ENCODE data around the gene WIPF1. TPM values are rescaled to one million over a fixed set of nuclear protein-coding genes. Genes with fewer than 3 reads are reported as not detected.
A peak's percentile ranks its signal among the peaks of the same experiment; 100 is the strongest.

Gene WIPF1
- total RNA-seq, 1 donor from 2014 or later, result 19.3 TPM

GRCh38 chr2:174599310-174599921, 1.8 kb upstream of the WIPF1 start:
- H3K27me3 ChIP-seq (ENCODE audit: insufficient read depth, low read length), result no peaks in the 10 kb centered on the region
- no peak overlapping the region for H3K27ac Mint-ChIP-seq (ENCODE audit: unreplicated experiment)
- no peak for DNase-seq (ENCODE audit: low read depth)
- H2AFZ ChIP-seq (ENCODE audit: low read depth, low read length), result no peak overlapping the region
- peaks cover 29% of the 10 kb centered on the region for H3K4me1 Mint-ChIP-seq (ENCODE audit: low read depth, unreplicated experiment)
- H3K4me3 Mint-ChIP-seq (ENCODE audit: unreplicated experiment), result no peak overlapping the region
- no peak overlapping the region for H3K9ac ChIP-seq (ENCODE audit: low read length)
- peaks cover 16% of the 10 kb centered on the region for H3K4me1 ChIP-seq (ENCODE audit: insufficient read depth, low read length)
- no peak overlapping the region for H3K4me3 ChIP-seq (ENCODE audit: insufficient read depth, low read depth, low read length)
- H3K4me2 ChIP-seq (ENCODE audit: low read length), result no peak overlapping the region
- H3K9me3 ChIP-seq (ENCODE audit: insufficient read depth, low read depth, low read length), result no peaks in the 10 kb centered on the region
- H3K27ac ChIP-seq (ENCODE audit: low read depth, low read length), result no peak overlapping the region
- peaks cover 1% of the 10 kb centered on the region for H3K36me3 Mint-ChIP-seq (ENCODE audit: low read depth, unreplicated experiment)
- TF ChIP-seq CTCF (IDR thresholded peaks at IDR 0.05; ENCODE audit: insufficient read depth, low read depth, low read length), result no peak
- TF ChIP-seq EZH2 (IDR thresholded peaks at IDR 0.05; ENCODE audit: insufficient read depth, low read length), result no peak
- H3K27me3 Mint-ChIP-seq (ENCODE audit: low read depth, unreplicated experiment), result no peaks in the 10 kb centered on the region
- H3K36me3 ChIP-seq (ENCODE audit: insufficient read depth, low read length), result no peaks in the 10 kb centered on the region
- no peak for FAIRE-seq
- peaks cover 2% of the 10 kb centered on the region for H3K9me3 Mint-ChIP-seq (ENCODE audit: unreplicated experiment)
- H3K79me2 ChIP-seq (ENCODE audit: insufficient read depth, low read length), result no peaks in the 10 kb centered on the region
- H4K20me1 ChIP-seq (ENCODE audit: insufficient read depth, low read length), result no peaks in the 10 kb centered on the region

- Histone ChIP-seq H2AFZ (ENCODE audit: low read depth, low read length) (no peak overlapping the region), H3K27ac (ENCODE audit: low read depth, low read length) (peak overlapping the region; percentile 75), H3K4me1 (ENCODE audit: insufficient read depth, low read length) (peaks cover 25% of the 10 kb centered on the region), H3K4me2 (ENCODE audit: low read length) (peak overlapping the region; percentile 60), H3K9me3 (ENCODE audit: insufficient read depth, low read depth, low read length) (no peaks in the 10 kb centered on the region), H3K4me3 (ENCODE audit: insufficient read depth, low read depth, low read length) (no peak overlapping the region), H3K36me3 (ENCODE audit: insufficient read depth, low read length) (no peaks in the 10 kb centered on the region), H3K27me3 (ENCODE audit: insufficient read depth, low read length) (no peaks in the 10 kb centered on the region), H4K20me1 (ENCODE audit: insufficient read depth, low read length) (no peaks in the 10 kb centered on the region), H3K79me2 (ENCODE audit: insufficient read depth, low read length) (no peaks in the 10 kb centered on the region), H3K9ac (ENCODE audit: low read length) (no peak overlapping the region)
- FAIRE-seq (no peak), DNase-seq (ENCODE audit: low read depth) (no peak)
- Mint-ChIP-seq H3K27ac (ENCODE audit: unreplicated experiment) (no peak overlapping the region), H3K9me3 (ENCODE audit: unreplicated experiment) (peaks cover 2% of the 10 kb centered on the region), H3K27me3 (ENCODE audit: low read depth, unreplicated experiment) (no peaks in the 10 kb centered on the region), H3K4me3 (ENCODE audit: unreplicated experiment) (no peak overlapping the region), H3K4me1 (ENCODE audit: low read depth, unreplicated experiment) (peaks cover 36% of the 10 kb centered on the region), H3K36me3 (ENCODE audit: low read depth, unreplicated experiment) (peaks cover 1% of the 10 kb centered on the region)
- TF ChIP-seq EZH2 (IDR thresholded peaks at IDR 0.05; ENCODE audit: insufficient read depth, low read length) (no peak), CTCF (IDR thresholded peaks at IDR 0.05; ENCODE audit: insufficient read depth, low read depth, low read length) (no peak)
Observed at GRCh38 chr2:174597009-174597344, 627 bp downstream of the WIPF1 start.

- no peaks in the 10 kb centered on the region for H3K27me3 ChIP-seq (ENCODE audit: insufficient read depth, low read length)
- H3K4me1 ChIP-seq (ENCODE audit: insufficient read depth, low read length), result peaks cover 25% of the 10 kb centered on the region
- no peaks in the 10 kb centered on the region for H3K27me3 Mint-ChIP-seq (ENCODE audit: low read depth, unreplicated experiment)
- no peaks in the 10 kb centered on the region for H4K20me1 ChIP-seq (ENCODE audit: insufficient read depth, low read length)
- no peak overlapping the region for H3K4me3 Mint-ChIP-seq (ENCODE audit: unreplicated experiment)
- no peaks in the 10 kb centered on the region for H3K36me3 ChIP-seq (ENCODE audit: insufficient read depth, low read length)
- H3K4me1 Mint-ChIP-seq (ENCODE audit: low read depth, unreplicated experiment), result peaks cover 41% of the 10 kb centered on the region
- no peak overlapping the region for H3K9ac ChIP-seq (ENCODE audit: low read length)
- H3K4me2 ChIP-seq (ENCODE audit: low read length), result no peak overlapping the region
- no peaks in the 10 kb centered on the region for H3K79me2 ChIP-seq (ENCODE audit: insufficient read depth, low read length)
- FAIRE-seq (no peak), DNase-seq (ENCODE audit: low read depth) (peak; percentile 34)
- H3K4me3 ChIP-seq (ENCODE audit: insufficient read depth, low read depth, low read length), result no peak overlapping the region
- peaks cover 2% of the 10 kb centered on the region for H3K9me3 Mint-ChIP-seq (ENCODE audit: unreplicated experiment)
- H3K36me3 Mint-ChIP-seq (ENCODE audit: low read depth, unreplicated experiment), result peaks cover 1% of the 10 kb centered on the region
- TF ChIP-seq EZH2 (IDR thresholded peaks at IDR 0.05; ENCODE audit: insufficient read depth, low read length), result no peak
- TF ChIP-seq CTCF (IDR thresholded peaks at IDR 0.05; ENCODE audit: insufficient read depth, low read depth, low read length), result no peak
- H3K27ac ChIP-seq (ENCODE audit: low read depth, low read length), result no peak overlapping the region
- no peaks in the 10 kb centered on the region for H3K9me3 ChIP-seq (ENCODE audit: insufficient read depth, low read depth, low read length)
- H2AFZ ChIP-seq (ENCODE audit: low read depth, low read length), result no peak overlapping the region
- H3K27ac Mint-ChIP-seq (ENCODE audit: unreplicated experiment), result no peak overlapping the region
Observed at GRCh38 chr2:174595891-174596397, 1.7 kb downstream of the WIPF1 start.

All from astrocyte (in vitro differentiated cells and primary cell).